GM19043 (cell line): ENCODE results near the gene C6orf141.
"Not testable (repeated sequence)": the region's sequence is repeated elsewhere in the genome, so short reads cannot be mapped to it uniquely, and the experiment has no call there.

Source experiments
- ATAC-seq: cut with Tn5 transposase; IDR thresholded peaks from one replicate; pipeline ENCODE4 v1.9.1; 2021; ENCODE audit warnings: low read depth; ENCODE audit not compliant: unreplicated experiment

The C6orf141 gene

GRCh38 chr6:49565855-49566254 lies 15.4 kb downstream of the C6orf141 start:
- no peak for ATAC-seq

GRCh38 chr6:49570474-49571079 lies 20.1 kb downstream of the C6orf141 start:
- ATAC-seq: no peak

- no peak for ATAC-seq
Observed at GRCh38 chr6:49576618-49577017, 26.1 kb downstream of the C6orf141 start.

GRCh38 chr6:49579649-49580048 lies 29.2 kb downstream of the C6orf141 start:
- no peak for ATAC-seq

GRCh38 chr6:49582529-49582928 lies 32.1 kb downstream of the C6orf141 start:
- no peak for ATAC-seq

- not testable (repeated sequence) for ATAC-seq
Observed at GRCh38 chr6:49587262-49587661, 36.8 kb downstream of the C6orf141 start.
